ENCODE results near the gene GET4.

GET4 gene

DNA sequence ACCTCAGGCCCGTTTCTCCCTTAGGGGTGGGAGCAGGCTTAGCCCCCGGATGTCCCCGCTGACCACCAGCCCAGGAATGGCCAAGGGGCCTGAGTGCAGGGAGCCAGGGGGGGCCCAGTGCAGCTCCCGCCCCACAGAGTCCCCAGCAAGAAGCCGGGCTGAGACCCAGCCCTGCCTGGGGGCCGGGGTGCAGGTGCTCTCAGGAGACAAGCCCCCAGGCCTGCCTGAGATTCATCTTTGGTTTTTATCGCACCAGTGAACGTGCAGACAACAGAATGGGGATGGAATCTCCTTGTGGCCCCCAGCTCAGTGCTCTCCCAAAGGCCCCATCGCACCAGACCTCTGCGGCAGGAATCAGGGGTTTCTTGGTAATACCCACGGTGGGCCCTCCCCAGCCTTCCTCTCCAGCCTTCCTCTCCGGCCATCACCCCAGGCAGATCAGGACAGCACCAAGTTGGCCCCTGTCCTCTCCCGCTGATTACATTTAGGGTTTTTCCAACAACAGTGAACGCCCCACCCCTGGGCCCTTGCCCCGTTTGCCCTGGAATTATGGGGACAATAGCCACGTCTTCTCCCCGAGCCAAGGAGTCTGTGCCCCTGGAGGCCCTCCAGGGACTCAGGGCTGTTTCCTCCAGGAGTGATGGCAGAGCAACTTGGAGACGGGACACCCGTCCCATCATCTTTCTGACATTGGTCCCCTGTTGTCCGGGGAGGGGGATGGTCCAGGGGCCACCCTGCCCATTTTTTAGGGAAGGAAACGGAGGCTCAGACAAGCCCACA lies 55.7 kb downstream of the GET4 start:
- Histone ChIP-seq H4K20me1 (ENCODE audit: insufficient read depth, low read length) (no peaks in the 10 kb centered on the region), H3K4me2 (ENCODE audit: low read depth, low read length) (no peak overlapping the region), H3K36me3 (replicated peaks; ENCODE audit: insufficient read depth, low read length) (no peaks in the 10 kb centered on the region), H3K9me2 (replicated peaks; ENCODE audit: insufficient read depth, low read length) (no peaks in the 10 kb centered on the region), H3K79me2 (ENCODE audit: low read length) (no peaks in the 10 kb centered on the region), H3K27ac (ENCODE audit: low read length) (no peak overlapping the region), H3K4me1 (ENCODE audit: low read length) (no peaks in the 10 kb centered on the region), H3F3A (ENCODE audit: insufficient read depth, low read length) (no peaks in the 10 kb centered on the region), H3K4me3 (ENCODE audit: low read length) (no peak overlapping the region), H3K9ac (ENCODE audit: low read length) (no peak overlapping the region), H2AFZ (ENCODE audit: low read length) (no peak overlapping the region), H3K27me3 (replicated peaks; ENCODE audit: insufficient read depth, low read length) (peaks cover 57% of the 10 kb centered on the region), H3K9me3 (replicated peaks; ENCODE audit: insufficient read depth, low read length) (no peaks in the 10 kb centered on the region)
- DNase-seq = no peak
- TF ChIP-seq, protein P1, sequence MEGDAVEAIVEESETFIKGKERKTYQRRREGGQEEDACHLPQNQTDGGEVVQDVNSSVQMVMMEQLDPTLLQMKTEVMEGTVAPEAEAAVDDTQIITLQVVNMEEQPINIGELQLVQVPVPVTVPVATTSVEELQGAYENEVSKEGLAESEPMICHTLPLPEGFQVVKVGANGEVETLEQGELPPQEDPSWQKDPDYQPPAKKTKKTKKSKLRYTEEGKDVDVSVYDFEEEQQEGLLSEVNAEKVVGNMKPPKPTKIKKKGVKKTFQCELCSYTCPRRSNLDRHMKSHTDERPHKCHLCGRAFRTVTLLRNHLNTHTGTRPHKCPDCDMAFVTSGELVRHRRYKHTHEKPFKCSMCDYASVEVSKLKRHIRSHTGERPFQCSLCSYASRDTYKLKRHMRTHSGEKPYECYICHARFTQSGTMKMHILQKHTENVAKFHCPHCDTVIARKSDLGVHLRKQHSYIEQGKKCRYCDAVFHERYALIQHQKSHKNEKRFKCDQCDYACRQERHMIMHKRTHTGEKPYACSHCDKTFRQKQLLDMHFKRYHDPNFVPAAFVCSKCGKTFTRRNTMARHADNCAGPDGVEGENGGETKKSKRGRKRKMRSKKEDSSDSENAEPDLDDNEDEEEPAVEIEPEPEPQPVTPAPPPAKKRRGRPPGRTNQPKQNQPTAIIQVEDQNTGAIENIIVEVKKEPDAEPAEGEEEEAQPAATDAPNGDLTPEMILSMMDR (IDR thresholded peaks at IDR 0.05; ENCODE audit: low read length) = no peak
- TF ChIP-seq EZH2 (optimal IDR thresholded peaks at IDR 0.05; ENCODE audit: low read depth, low read length) = no peak
- no peak for TF ChIP-seq EZH2phosphoT487 (IDR thresholded peaks at IDR 0.05; ENCODE audit: low read length)

DNA sequence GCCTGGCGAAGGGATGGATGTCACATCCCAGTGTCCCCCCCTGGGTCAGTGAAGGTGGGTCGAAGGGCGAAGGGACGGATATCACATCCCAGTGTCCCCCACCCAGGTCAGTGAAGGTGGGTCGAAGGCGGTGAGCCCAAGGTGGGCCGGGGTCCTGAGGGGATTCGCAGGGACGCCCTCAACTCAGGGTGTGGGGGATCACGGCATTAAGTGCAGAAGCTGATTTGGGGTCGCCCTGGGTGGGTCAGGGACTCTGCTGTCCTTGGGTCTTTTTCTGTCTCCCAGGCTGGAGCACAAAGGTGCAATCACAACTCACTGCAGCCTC lies 56.3 kb downstream of the GET4 start:
- no peak for DNase-seq
- Histone ChIP-seq H3K4me3 (ENCODE audit: low read length) (no peak overlapping the region), H3K36me3 (replicated peaks; ENCODE audit: insufficient read depth, low read length) (no peaks in the 10 kb centered on the region), H3K9me3 (replicated peaks; ENCODE audit: insufficient read depth, low read length) (no peaks in the 10 kb centered on the region), H4K20me1 (ENCODE audit: insufficient read depth, low read length) (no peaks in the 10 kb centered on the region), H3K4me1 (ENCODE audit: low read length) (no peaks in the 10 kb centered on the region), H3K9me2 (replicated peaks; ENCODE audit: insufficient read depth, low read length) (no peaks in the 10 kb centered on the region), H3K9ac (ENCODE audit: low read length) (no peak overlapping the region), H3K27me3 (replicated peaks; ENCODE audit: insufficient read depth, low read length) (peaks cover 51% of the 10 kb centered on the region), H3K4me2 (ENCODE audit: low read depth, low read length) (no peak overlapping the region), H3F3A (ENCODE audit: insufficient read depth, low read length) (no peaks in the 10 kb centered on the region), H3K27ac (ENCODE audit: low read length) (no peak overlapping the region), H2AFZ (ENCODE audit: low read length) (no peak overlapping the region), H3K79me2 (ENCODE audit: low read length) (no peaks in the 10 kb centered on the region)
- TF ChIP-seq EZH2 (optimal IDR thresholded peaks at IDR 0.05; ENCODE audit: low read depth, low read length) (no peak), EZH2phosphoT487 (IDR thresholded peaks at IDR 0.05; ENCODE audit: low read length) (no peak)
- TF ChIP-seq, protein P1 (IDR thresholded peaks at IDR 0.05; ENCODE audit: low read length) = no peak

DNA sequence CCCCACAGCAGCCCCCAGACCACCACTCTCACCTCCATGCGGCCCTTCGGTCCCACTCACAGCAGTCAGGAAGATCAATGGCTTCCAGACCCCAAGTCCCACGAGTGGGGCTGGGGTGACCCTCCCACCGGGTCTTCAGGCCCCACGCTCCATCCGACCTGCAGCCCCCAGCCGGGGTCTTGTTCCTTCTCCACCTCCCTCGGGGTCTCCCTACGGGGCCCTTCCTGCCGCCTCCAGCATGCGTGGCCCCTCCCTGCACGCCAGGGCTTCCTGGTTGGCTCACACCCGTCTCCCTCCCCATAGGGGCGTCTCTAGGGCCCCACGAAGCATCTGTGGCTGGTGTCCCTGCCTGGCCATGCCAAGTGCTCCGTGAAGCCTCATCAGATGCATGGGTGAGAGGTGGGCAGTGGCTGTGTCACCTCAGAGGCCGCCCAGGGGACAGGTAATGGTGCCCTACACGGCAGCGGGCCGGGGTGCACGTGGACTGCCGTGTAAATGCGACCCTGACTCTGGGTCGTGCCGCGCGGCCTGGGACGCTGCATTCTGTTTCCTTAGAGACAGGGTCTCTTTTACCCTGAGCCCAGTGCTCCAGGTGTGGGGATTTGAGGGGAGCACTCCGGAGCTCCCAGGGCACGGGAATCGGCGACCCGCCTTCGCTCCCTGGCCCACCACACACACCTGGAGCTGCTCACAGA lies 58.3 kb downstream of the GET4 start:
- H4K20me1 ChIP-seq (ENCODE audit: insufficient read depth, low read length) = no peaks in the 10 kb centered on the region
- H3K4me1 ChIP-seq (ENCODE audit: low read length) = no peaks in the 10 kb centered on the region
- no peak overlapping the region for H2AFZ ChIP-seq (ENCODE audit: low read length)
- TF ChIP-seq, protein P1 (IDR thresholded peaks at IDR 0.05; ENCODE audit: low read length) = no peak
- TF ChIP-seq EZH2 (optimal IDR thresholded peaks at IDR 0.05; ENCODE audit: low read depth, low read length) = no peak
- TF ChIP-seq EZH2phosphoT487 (IDR thresholded peaks at IDR 0.05; ENCODE audit: low read length) = no peak
- H3F3A ChIP-seq (ENCODE audit: insufficient read depth, low read length) = no peaks in the 10 kb centered on the region
- DNase-seq = no peak
- no peaks in the 10 kb centered on the region for H3K79me2 ChIP-seq (ENCODE audit: low read length)
- peaks cover 50% of the 10 kb centered on the region for H3K27me3 ChIP-seq (replicated peaks; ENCODE audit: insufficient read depth, low read length)
- no peak overlapping the region for H3K9ac ChIP-seq (ENCODE audit: low read length)
- H3K4me2 ChIP-seq (ENCODE audit: low read depth, low read length) = no peak overlapping the region
- H3K9me3 ChIP-seq (replicated peaks; ENCODE audit: insufficient read depth, low read length) = no peaks in the 10 kb centered on the region
- no peak overlapping the region for H3K27ac ChIP-seq (ENCODE audit: low read length)
- H3K9me2 ChIP-seq (replicated peaks; ENCODE audit: insufficient read depth, low read length) = no peaks in the 10 kb centered on the region
- no peaks in the 10 kb centered on the region for H3K36me3 ChIP-seq (replicated peaks; ENCODE audit: insufficient read depth, low read length)
- no peak overlapping the region for H3K4me3 ChIP-seq (ENCODE audit: low read length)
